Inferior parietal cortex (tissue), 1 donor: ENCODE results near the gene TMEM259.

Source experiments
- DNase-seq: peaks from one replicate; pipeline ENCODE4 v3.0.0-alpha.2; 2016; ENCODE audit errors: extremely low spot score

Gene TMEM259

DNA sequence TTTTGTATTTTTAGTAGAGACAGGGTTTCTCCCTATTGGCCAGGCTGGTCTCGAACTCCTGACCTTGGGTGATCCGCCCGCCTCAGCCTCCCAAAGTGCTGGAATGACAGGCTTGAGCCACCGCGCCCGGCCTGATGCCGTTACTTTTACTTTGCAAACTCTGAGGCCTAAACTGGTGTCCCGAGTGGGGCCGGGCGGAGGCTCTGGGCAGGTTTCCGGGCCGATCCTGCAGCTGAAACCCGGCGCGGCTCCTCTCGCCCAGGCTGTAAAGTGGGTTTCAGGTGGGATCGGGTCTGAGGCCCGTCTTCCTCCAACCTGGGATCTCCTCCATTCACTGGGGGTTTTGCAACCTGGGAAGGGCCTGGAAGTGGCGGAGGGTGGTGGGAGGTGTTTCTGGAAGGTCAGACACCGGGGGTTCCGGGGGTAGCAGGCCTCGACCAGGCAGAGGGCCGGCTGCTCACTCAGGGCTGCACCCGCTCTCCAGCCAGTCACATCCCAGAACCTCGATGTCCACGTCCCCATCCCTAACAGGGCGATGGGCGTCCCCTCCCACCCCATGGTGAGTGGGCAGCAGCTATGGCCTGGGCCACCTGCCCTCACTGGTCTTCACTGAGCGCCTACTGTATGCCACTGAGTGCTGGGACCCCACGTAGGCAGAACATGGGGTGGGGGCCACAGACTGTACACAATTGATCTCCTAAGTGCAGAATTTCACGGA, 58.1 kb downstream of the TMEM259 start:
- no peak for DNase-seq

GRCh38 chr19:961866-962620, 58.9 kb downstream of the TMEM259 start:
- DNase-seq = no peak

GRCh38 chr19:960601-960938, 60.4 kb downstream of the TMEM259 start:
- no peak for DNase-seq

DNA sequence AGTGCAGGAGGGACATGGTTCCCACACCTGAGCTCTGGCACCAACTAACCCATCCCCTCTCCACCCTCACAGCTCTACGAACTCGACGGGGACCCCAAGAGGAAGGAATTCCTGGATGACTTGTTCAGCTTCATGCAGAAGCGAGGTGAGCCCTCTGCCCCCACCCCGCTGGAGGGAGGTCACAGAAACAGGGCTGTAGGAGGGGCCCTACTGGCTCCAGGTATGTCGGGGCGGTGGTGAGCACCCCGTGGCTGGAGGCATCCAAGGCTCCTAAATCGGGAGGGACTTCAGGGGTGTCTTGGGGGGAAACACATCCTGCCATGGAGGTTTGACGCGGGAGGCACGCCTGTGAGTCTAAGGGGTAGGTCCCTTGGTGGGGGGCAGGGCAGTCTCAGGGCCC, 60.9 kb downstream of the TMEM259 start:
- no peak for DNase-seq
